Activated CD8-positive, alpha-beta T cell treated with anti-CD3 and anti-CD28 coated beads for 36 hours (primary cell): Measurements from ENCODE around the gene GPR18. TPM values are rescaled to one million over a fixed set of nuclear protein-coding genes. Genes with fewer than 3 reads are reported as not detected.

Experiments used
- ATAC-seq: fragments of 200-7000 bp; cut with Tn5 transposase; one replicate; pipeline ENCODE4 v1.10.0; 2021; ENCODE audit warnings: mild to moderate bottlenecking, moderate library complexity
- CTCF ChIA-PET: fragments of 350-600 bp; sonication (Branson Sonifier 250); formaldehyde crosslinking; loops from one replicate; lab custom pipeline; 2021; ENCODE audit warnings: antibody characterized with exemption; lab: Charles Lee
- POLR2A ChIA-PET: fragments of 350-600 bp; sonication (Branson Sonifier 250); formaldehyde crosslinking; loops from one replicate; lab custom pipeline; 2021; ENCODE audit warnings: antibody characterized with exemption; lab: Charles Lee
- DNase-seq: peaks from one replicate; pipeline ENCODE4 v3.0.0-alpha.2; 2020
- H3K27ac Mint-ChIP-seq: one replicate; pipeline ENCODE4 v1.8.0; 2021; ENCODE audit warnings: mild to moderate bottlenecking, mixed read lengths
- H3K27me3 Mint-ChIP-seq: one replicate; pipeline ENCODE4 v1.8.0; 2021; ENCODE audit warnings: mixed read lengths
- H3K36me3 Mint-ChIP-seq: one replicate; pipeline ENCODE4 v1.8.0; 2021; ENCODE audit warnings: low read depth, mixed read lengths
- H3K4me1 Mint-ChIP-seq: one replicate; pipeline ENCODE4 v1.8.0; 2021; ENCODE audit warnings: low read depth, mixed read lengths
- H3K4me3 Mint-ChIP-seq: one replicate; pipeline ENCODE4 v1.8.0; 2021; ENCODE audit warnings: mild to moderate bottlenecking, moderate library complexity, mixed read lengths
- H3K9me3 Mint-ChIP-seq: one replicate; pipeline ENCODE4 v1.8.0; 2021; ENCODE audit warnings: mixed read lengths
- CTCF ChIP-seq: fragments of 200-600 bp; IDR thresholded peaks from one replicate; pipeline ENCODE4 v1.8.0; 2022; ENCODE audit warnings: antibody characterized with exemption, mild to moderate bottlenecking
- intact Hi-C: fragments of 100-400 bp; cut with micrococcal nuclease; formaldehyde crosslinking; loops from one replicate; pipeline ENCODE4 v1.10.0; 2022
- total RNA-seq, 2 experiments: library from RNA; stranded (reverse); gene quantifications; one replicate each; pipeline ENCODE4 v1.2.3, GENCODE V29; 2021

GPR18 gene
- total RNA-seq, 2 experiments from 2014 or later = 11.4 to 11.6 TPM

DNA sequence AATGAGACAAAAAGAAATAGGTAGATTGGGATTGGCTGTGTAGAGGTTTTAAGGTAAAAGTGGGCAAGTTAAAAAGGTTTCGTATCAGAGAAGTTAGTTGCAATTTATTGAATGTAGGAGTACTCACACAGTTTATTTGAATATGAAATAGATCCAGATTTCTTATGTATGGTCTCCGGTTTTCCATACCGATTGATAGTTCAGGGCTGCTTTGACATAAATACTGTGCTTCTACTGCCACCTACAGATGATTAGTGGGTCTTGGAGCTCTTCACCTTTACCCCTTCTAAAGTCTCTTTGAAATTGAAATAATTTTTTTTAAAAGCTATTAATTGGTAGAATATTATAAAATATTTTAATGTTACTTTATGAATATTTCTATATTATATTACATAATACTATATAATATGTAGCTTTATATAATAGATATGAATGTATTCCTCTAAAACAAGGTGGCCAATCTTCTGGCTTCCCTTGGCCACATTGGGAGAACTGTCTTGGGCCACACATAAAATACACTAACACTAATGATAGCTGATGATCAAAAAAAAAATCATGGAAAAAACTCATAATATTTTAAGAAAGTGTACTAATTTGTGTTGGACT, 7.7 kb upstream of the GPR18 start:
- DNase-seq (no peak), ATAC-seq (peak; percentile 55)
- Mint-ChIP-seq H3K27me3 (no peaks in the 10 kb centered on the region), H3K36me3 (peaks cover 19% of the 10 kb centered on the region), H3K4me3 (peak overlapping the region; percentile 3), H3K9me3 (no peaks in the 10 kb centered on the region), H3K4me1 (peaks cover 62% of the 10 kb centered on the region), H3K27ac (peak overlapping the region; percentile 86)
- intact Hi-C loops = loop anchor here (2.0 to 5.0 kb wide), 2 partner anchors 89 to 179 kb away; no protein-coding TSS in a partner anchor
- CTCF ChIA-PET = interaction anchor here (0.6 to 13.4 kb wide), 51 partner anchors 9 to 438 kb away, joined by 3 to 280 read pairs (median 4); partner anchors contain the start of genes GPR183 and UBAC2
- peak; percentile 90 for TF ChIP-seq CTCF
- POLR2A ChIA-PET = interaction anchor here (0.6 to 2.8 kb wide), 6 partner anchors 9 to 267 kb away, joined by 3 to 14 read pairs (median 3); partner anchors contain the start of gene UBAC2

- peak overlapping the region; percentile 3 for H3K4me3 Mint-ChIP-seq
- peak overlapping the region; percentile 86 for H3K27ac Mint-ChIP-seq
- ChIA-PET POLR2A (interaction anchor here (1.0 to 2.8 kb wide), 5 partner anchors 14 to 170 kb away, joined by 3 to 14 read pairs (median 4); partner anchors contain the start of gene UBAC2), CTCF (interaction anchor here (0.9 to 13.4 kb wide), 33 partner anchors 9 to 422 kb away, joined by 3 to 280 read pairs (median 5); partner anchors contain the start of gene UBAC2)
- peaks cover 62% of the 10 kb centered on the region for H3K4me1 Mint-ChIP-seq
- no peaks in the 10 kb centered on the region for H3K27me3 Mint-ChIP-seq
- DNase-seq = peak; percentile 68
- H3K36me3 Mint-ChIP-seq = peaks cover 21% of the 10 kb centered on the region
- TF ChIP-seq CTCF = no peak
- intact Hi-C loops = loop anchor here (2.0 to 5.0 kb wide), 2 partner anchors 88 to 178 kb away; no protein-coding TSS in a partner anchor
- peak; percentile 70 for ATAC-seq
- H3K9me3 Mint-ChIP-seq = no peaks in the 10 kb centered on the region
These were observed 7.1 kb upstream of the GPR18 start for GRCh38 chr13:99265162-99265800.

DNA sequence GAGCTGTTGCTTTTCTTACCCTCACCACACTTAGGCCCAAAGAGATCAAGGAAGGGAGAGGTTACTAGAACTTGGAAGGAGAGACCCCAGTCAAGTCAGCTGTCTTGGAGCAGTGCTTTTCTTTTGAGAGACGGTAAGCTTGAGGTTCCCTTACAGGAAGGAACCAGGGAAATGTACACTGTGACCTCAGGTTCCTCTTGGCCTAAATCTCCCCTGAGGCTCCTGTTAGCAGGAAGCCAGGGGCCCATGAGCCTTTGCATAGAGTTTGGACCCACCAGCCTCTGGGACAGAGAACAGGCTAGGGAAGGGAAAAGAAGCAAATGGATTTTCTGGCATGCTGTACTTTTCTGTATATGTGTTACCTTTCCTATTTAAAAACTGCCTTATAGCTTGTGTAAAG, 5.9 kb upstream of the GPR18 start:
- ChIA-PET POLR2A (interaction anchor here (1.3 to 2.8 kb wide), 2 partner anchors 13 to 63 kb away, joined by 4 to 14 read pairs; partner anchors contain the start of gene UBAC2), CTCF (interaction anchor here (0.7 to 13.4 kb wide), 7 partner anchors 40 to 420 kb away, joined by 3 to 280 read pairs (median 168); partner anchors contain the start of gene UBAC2)
- TF ChIP-seq CTCF = no peak
- ATAC-seq (no peak), DNase-seq (no peak)
- intact Hi-C loops = loop anchor here (2.0 kb wide), 1 partner anchor 87 kb away; no protein-coding TSS in a partner anchor
- Mint-ChIP-seq H3K9me3 (no peaks in the 10 kb centered on the region), H3K4me3 (no peak overlapping the region), H3K4me1 (peaks cover 67% of the 10 kb centered on the region), H3K27ac (peak overlapping the region; percentile 63), H3K36me3 (peaks cover 30% of the 10 kb centered on the region), H3K27me3 (no peaks in the 10 kb centered on the region)

GRCh38 chr13:99263126-99263785, 5.1 kb upstream of the GPR18 start:
- ATAC-seq = no peak
- Mint-ChIP-seq H3K27ac (peak overlapping the region; percentile 63), H3K4me1 (peaks cover 67% of the 10 kb centered on the region), H3K4me3 (no peak overlapping the region), H3K9me3 (no peaks in the 10 kb centered on the region), H3K27me3 (no peaks in the 10 kb centered on the region), H3K36me3 (peaks cover 30% of the 10 kb centered on the region)
- no peak for TF ChIP-seq CTCF
- ChIA-PET CTCF (interaction anchor here (0.7 to 13.3 kb wide), 5 partner anchors 39 to 419 kb away, joined by 3 to 280 read pairs (median 168); partner anchors contain the start of gene UBAC2), POLR2A (interaction anchor here (0.6 to 2.8 kb wide), 3 partner anchors 62 to 126 kb away, joined by 3 to 14 read pairs (median 3); partner anchors contain the start of gene UBAC2)
- intact Hi-C loops = no loop called here
- no peak for DNase-seq
